GM10847 (cell line): ENCODE measurements around the gene TOGARAM2.

Experiments used
- POLR2A ChIP-seq: IDR thresholded peaks from 2 replicates; pipeline ENCODE4 v1.6.1; 2011; ENCODE audit not compliant: insufficient read length; ENCODE audit errors: extremely low read depth

Gene TOGARAM2

DNA sequence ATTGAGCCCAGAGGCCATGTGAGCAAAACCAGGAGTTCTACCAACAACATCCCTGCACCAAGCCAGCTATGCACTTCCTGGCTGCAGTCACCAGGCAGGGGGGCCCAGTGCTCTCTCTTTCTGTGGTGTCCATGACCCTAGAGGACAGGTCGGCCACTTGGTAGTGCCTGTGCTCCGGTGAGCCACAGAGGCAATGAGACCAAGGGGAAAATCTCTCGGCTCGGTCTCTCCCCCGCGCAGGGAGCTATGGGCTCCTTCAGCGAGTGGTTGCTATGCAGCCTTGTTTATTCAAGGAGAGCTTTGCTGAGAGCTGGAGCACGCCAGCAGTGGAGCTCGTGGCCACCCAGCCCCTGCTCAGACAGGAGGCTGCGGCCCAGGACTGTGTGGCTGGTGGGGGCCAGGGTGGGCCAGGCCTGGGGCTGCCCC is at the start of gene TOGARAM2:
TOGARAM2 (plus strand) TSS at position 283 of the 426 bp plus-strand sequence. CDS start 13,537 bp downstream, outside the sequence.
- no peak for TF ChIP-seq POLR2A

DNA sequence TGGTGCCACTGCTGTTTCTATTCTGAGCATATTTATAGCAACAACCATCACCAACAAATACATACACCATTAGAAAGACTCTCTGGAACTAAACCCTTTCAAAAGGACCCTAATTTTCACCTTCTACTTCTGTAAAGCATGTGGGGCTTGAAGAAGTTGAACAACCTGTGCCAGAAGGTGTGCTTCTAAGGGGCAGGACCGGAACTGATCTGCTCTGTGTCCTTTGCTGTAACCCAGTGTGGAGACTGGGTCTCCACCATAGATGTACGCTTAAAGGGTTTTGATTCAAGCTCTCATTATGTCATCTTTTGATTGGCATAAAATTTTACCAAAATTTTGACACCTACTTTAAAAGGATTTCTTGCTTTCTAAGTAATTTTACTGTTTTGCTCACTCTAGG is 46.3 kb upstream of the TOGARAM2 start:
- TF ChIP-seq POLR2A = no peak

DNA sequence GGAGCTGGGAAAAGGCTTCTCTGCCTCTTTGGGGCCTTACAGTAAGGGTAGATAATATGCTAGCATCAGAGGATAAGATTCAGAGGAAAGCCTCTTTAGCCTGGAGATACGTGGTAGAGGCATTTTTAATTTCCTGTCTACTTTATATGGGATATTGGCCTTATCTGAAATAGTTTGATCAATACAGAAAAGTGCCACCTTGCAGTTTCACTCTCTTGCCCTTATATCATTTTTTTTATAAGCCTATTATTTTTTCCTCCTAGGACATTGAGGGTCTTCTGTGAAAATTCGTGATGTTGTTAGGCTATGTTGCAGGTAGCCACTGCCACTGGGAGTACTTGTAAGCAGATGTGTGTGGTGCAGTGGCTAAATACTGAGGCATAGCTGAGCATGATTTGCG is 40.1 kb upstream of the TOGARAM2 start:
- no peak for TF ChIP-seq POLR2A

DNA sequence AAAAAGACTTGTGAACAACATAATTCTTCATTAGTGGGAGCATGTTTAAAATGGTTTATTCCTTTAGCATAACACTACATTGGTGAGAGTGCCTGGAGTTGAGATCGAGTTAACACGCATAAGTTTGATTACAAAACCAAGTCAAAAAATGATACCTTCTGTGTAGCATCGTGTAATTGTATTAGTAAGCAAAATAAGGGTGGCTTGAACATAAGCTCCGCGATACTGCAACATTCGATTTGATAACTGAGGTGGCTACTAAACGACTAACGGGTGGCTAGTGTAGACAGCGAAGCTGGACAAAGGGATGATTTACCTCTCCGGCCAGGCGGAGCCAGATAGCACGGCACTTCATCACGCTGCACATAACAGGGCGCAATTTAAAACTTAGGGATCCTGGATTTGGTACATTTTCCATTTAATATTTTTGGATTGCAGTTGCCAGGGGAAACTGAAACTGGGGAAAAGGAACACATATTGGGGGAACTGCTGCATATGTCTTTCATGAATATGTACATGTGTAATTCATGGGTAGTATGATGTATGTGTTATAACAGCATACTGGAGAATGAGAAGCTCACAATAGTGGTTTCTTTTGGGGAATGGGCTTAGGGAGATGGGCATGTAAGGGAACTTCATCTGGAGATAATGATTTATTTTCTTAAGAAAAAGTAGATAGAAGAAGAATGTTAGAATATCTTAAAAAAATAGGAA is 36.4 kb upstream of the TOGARAM2 start:
- no peak for TF ChIP-seq POLR2A

DNA sequence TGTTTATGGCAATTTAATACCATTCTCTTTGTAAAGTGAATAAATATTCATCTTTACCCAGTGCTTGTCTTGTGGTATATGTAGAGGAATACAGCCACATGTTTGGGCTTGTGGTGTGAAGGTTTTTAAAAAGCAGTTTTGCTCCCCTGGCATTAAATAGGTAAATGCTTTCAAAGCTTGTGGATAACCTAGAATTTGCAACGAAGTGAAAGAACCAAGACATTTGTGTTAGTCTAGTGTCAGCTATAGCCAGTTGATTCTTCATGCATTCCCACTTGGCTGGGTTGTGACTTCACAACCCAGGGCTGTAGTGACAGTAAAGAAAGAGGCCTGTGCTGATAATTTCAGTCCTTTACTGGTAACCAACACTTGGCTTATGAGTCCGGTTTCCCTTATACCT is 32.9 kb upstream of the TOGARAM2 start:
- TF ChIP-seq POLR2A = no peak

DNA sequence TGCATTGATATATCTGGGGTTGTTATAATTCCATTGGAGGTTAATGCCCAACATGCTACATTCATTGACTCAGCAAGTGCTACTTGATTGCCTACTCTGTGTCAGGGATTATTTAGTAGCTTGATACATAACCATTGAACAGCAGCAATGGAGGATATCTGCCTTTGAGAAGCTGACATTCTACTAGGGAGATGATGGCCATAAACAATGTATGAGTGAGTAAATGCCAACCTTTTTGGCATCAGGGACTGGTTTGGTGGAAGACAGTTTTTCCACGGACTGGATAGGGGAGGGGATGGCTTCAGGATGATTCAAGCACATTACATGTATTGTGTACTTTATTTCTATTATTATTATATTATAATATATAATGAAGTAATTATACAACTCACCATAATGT is 31.9 kb upstream of the TOGARAM2 start:
- TF ChIP-seq POLR2A = no peak

DNA sequence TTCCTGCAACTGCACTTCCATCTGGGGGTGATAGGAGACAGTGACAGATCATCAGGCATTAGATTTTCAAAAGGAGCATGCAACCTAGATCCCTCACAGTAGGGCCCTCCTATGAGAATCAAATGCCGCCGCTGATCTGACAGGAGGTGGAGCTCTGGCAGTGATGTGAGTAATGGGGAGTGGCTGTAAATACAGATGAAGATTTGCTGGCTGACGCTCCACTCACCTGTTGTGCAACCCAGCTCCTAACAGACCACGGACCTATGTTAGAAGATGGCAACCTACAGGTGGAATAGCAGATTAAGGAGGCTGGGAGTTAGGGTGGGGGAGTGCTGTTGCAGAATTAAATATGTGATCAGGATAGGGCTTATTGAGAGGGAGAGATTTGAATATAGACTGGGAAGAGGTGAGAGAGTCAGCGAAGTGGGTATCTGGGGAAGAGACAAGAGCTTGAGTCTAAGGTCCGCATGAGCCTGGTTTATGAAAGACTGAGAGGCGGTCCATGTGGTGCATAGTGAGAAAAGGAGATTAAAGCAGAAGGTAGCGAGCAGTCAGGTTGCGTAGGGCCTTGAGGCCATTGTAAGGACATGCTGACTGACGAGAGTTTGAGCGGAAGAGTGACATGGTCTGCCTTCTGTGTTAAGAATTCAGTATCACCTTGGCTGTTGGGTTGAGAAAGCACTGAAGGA is 31.3 kb upstream of the TOGARAM2 start:
- no peak for TF ChIP-seq POLR2A

DNA sequence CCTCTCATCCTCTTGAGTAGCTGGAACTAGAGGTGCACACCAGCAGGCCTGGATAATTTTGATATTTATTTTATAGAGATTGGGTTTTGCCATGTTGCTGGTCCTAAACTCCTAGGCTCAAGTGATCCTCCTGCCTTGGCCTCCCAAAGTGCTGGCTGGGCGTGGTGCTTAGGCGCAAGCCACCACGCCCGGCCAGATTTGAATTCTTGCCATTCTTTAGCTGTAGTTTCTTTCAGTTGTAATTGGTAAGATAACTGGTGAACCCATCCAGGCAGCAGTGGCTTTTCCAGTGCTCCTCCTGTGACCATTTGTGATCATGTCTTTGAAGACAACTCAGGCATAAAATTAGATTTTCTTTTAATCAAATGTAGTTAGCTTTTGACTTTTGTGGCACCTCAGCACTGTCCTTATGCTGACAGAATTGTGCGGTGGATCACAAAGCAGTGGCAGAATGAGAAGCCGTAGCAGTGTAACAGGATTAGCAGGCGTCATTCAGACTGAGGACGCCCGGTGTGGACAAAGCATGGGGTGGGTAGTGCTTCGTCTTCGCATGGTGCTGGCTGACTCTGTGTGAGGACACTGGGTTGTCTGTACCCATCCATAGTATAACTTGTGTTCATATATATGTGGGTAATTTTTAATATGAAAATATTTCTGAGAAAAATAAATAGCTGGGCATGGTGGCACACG is 30.0 kb upstream of the TOGARAM2 start:
- no peak for TF ChIP-seq POLR2A

DNA sequence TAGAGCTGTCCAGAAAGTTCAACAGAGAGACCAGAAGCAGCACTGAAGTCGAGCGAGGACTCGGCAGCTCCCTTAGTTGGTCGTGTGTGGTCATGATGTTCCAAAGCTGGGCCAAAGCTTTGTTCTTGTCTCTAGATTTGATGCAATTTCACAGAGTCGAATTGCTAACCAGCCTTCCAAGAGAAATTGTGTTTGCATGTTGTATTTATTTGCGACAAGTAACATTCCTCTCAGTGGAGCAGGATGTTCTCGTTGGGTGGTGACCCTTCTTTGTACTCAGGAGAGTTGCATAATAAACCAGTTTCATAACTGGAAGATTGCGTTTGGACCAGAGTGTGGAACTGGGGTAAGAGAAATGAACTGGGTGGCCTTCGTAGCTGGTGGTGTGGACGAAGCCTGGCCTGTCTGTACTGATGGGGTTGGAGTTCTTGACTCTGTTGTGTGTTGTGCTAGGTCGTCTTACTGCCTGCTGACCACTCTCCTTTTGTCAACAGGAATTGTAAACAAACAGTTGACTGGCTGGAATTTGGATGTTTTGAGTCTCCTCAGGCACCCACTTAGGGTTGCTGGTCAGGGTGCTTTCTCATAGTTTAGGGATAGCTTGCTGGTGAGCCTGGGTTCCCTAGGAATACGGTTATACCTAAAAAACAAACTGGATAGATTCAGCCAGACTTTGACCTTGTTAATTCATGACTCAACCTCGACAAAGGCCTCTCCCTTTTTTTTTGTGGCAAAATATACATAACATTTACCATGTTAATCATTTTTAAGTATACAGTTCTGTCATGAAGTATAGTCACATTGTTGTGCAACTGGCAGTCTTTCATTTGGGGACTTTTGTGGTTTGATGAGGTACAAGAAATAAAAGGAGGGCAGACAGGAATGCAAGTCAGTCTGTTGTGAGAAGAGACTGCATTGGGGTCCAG is 28.9 kb upstream of the TOGARAM2 start:
- no peak for TF ChIP-seq POLR2A

DNA sequence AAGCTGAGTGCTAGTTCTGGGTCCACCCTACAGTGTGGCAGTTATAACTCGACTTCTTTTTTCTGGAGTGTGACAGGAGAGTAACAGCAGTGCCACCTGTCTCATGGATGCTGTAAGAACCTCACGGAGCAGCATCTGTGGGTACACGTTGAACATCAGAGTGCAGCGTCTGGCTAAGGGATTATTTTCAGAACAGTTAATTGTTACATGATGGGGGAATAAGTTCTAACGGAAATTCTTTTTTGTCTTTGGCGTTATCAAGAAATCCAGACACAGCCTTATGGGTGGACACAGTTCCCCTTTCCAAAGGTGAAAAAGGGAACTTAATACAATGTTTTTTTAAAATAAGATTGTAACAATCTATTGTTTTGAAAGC is 28.3 kb upstream of the TOGARAM2 start:
- TF ChIP-seq POLR2A = no peak

DNA sequence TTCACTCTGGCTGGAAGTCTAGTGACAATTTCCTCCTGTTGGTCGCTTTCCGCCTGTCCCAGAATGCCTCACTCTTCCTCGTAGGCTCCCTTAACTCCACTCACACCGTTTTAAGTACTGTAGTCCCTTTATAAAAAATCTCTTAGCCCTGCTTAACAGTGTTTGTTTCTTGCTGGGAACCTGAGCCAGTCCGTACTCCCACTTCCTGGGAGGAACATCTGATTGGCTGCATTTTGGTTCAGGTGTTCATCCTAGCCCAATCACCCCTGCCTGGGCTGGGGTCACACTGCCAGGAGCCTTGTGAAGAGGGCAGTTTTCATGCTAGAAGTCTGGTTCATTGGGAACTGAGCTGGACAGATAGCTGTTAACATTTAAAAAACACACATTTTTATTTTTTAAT is 25.6 kb upstream of the TOGARAM2 start:
- no peak for TF ChIP-seq POLR2A

DNA sequence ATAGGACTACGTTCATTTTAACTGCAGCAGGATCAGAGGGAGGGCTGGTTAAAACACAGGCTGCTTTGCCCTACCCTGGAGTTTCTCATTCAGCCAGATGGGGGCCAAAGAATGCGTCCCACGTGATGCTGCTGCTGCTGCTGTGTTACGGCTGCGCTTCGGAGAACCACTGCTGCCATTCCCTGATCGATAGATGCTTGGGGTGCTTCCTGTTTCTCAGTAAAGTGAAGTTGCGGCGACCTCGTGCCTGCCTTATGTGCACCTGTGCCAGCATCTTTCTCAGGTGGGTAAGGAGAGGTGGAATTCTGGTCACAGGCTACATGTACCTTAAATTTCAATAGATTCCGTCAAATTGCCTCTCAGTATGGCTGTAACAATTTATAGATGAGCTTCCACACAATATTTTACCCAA is 24.7 kb upstream of the TOGARAM2 start:
- no peak for TF ChIP-seq POLR2A

DNA sequence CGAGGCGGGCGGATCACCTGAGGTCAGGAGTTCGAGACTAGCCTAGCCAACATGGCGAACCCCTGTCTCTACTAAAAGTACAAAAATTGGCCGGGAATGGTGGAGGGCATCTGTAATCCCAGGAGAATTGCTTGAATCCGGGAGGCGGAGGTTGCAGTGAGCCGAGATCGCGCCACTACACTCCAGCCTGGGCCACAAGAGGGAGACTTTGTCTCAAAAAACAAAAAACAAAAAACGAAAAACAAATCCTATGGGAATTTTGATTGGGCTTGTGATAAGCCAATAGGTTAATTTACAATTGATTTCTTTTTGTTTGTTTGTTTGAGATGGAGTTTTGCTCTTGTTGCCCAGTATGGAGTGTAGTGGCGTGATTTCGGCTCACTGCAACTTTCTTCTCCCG is 24.2 kb upstream of the TOGARAM2 start:
- no peak for TF ChIP-seq POLR2A

DNA sequence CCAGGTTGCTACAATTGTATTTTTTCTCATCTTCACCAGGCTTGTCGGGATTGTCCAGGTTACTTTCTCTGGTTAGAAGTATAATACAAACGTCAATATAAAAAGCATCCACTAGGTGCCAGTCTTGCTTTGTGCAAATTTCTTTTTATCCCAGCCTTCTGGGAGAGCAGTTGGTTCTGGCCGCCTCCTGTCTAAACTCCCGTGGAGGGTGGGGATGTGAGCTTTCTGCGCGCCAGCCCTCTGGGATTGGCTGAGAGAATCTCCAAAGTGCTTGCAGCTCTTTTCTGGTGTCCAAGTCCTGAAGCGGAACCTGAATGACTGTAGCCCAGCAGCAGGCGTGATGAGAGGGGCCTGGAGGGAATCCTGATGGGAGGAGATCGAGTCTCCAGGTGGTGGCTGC is 22.4 kb upstream of the TOGARAM2 start:
- TF ChIP-seq POLR2A = no peak

DNA sequence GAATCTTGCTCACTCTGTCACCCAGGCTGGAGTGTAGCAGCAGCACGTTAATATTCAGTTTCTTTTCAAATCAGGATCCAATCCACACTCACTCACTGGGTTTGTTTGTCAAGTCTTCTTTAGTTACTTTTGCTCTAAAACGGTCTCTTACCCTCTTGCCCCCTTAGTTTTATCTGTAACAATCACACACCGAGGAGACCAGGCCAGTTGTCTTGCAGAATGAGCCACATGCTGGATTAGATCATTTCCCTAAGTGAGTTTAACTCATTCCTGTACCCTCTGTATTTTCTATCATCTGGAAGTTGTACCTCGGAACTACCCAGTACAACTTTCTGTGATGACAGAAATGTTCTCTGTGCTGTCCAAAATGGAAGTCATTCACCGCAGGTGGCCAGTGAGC is 20.7 kb upstream of the TOGARAM2 start:
- TF ChIP-seq POLR2A = no peak
